Colonic mucosa (tissue), 4 donors: ENCODE measurements around the gene MARCO. TPM values are rescaled to one million over a fixed set of nuclear protein-coding genes. Genes with fewer than 3 reads are reported as not detected.

Source experiments
- DNase-seq: peaks from one replicate; pipeline ENCODE4 v3.0.0-alpha.2; 2020
- H3K27ac ChIP-seq: fragments of 200-600 bp; one replicate; pipeline ENCODE4 v1.8.0; 2021
- H3K27me3 ChIP-seq: fragments of 200-600 bp; one replicate; pipeline ENCODE4 v1.8.0; 2021
- H3K36me3 ChIP-seq: fragments of 200-600 bp; one replicate; pipeline ENCODE4 v1.8.0; 2021
- H3K4me1 ChIP-seq: fragments of 200-600 bp; one replicate; pipeline ENCODE4 v1.8.0; 2021; ENCODE audit warnings: mild to moderate bottlenecking
- H3K4me3 ChIP-seq: fragments of 200-600 bp; one replicate; pipeline ENCODE4 v1.8.0; 2021
- H3K9ac ChIP-seq, 2 donors: one replicate each; pipeline ENCODE4 v1.7.0; 2013; ENCODE audit warnings: control low read depth in 2 of 2, low read depth in 2 of 2, low read length in 2 of 2
- H3K9me3 ChIP-seq: fragments of 200-600 bp; one replicate; pipeline ENCODE4 v1.8.0; 2021
- intact Hi-C: fragments of 100-400 bp; cut with DNase I; formaldehyde crosslinking; loops from one replicate; pipeline ENCODE4 v1.14.1; 2022
- total RNA-seq, 2 donors: library from RNA; stranded (reverse); fragmentation: NEBNext Ultra II Directional in 1 of 2; extraction: Animal tissue kit (Norgen Biotek cat#: 25700) in 1 of 2; gene quantifications; one replicate each; pipeline ENCODE4 v1.2.1, GENCODE V29; 2021
- TF ChIP-seq, protein P1 (sequence below): fragments of 200-600 bp; IDR thresholded peaks from one replicate; pipeline ENCODE4 v1.8.0; 2022; ENCODE audit warnings: antibody characterized with exemption, mild to moderate bottlenecking
- donor health status: healthy.
- donor health status: DM: no; HTN: no; CAD: no.
- donor health status: DM: no; HTN: no; CAD: no.

MARCO gene
- total RNA-seq, 2 donors from 2014 or later: 0.77 to 3.7 TPM

DNA sequence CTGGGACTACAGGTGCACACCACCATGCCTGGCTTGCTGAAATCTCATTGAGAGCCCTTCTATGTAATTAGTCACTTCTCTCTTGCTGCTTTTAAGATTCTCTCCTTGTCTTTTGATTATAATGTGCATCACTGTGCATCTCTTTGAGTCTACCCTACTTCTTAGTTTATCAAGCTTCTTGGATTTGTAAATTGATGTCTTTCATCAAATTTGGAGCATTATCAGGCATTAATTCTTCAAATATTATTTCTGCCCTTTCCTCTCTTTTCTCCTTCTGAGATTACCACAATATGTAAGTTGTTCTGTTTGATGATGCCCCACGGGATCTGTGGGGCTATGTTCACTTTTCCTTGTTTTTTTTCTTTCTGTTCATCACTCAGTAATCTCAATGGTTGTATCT lies 9.0 kb upstream of the MARCO start:
- Histone ChIP-seq H3K9ac (no peak overlapping the region), H3K36me3 (no peaks in the 10 kb centered on the region), H3K27me3 (no peaks in the 10 kb centered on the region), H3K4me3 (no peak overlapping the region), H3K4me1 (no peaks in the 10 kb centered on the region), H3K9me3 (no peaks in the 10 kb centered on the region), H3K27ac (no peak overlapping the region)
- intact Hi-C loops: no loop called here
- DNase-seq: no peak
- TF ChIP-seq, protein P1, sequence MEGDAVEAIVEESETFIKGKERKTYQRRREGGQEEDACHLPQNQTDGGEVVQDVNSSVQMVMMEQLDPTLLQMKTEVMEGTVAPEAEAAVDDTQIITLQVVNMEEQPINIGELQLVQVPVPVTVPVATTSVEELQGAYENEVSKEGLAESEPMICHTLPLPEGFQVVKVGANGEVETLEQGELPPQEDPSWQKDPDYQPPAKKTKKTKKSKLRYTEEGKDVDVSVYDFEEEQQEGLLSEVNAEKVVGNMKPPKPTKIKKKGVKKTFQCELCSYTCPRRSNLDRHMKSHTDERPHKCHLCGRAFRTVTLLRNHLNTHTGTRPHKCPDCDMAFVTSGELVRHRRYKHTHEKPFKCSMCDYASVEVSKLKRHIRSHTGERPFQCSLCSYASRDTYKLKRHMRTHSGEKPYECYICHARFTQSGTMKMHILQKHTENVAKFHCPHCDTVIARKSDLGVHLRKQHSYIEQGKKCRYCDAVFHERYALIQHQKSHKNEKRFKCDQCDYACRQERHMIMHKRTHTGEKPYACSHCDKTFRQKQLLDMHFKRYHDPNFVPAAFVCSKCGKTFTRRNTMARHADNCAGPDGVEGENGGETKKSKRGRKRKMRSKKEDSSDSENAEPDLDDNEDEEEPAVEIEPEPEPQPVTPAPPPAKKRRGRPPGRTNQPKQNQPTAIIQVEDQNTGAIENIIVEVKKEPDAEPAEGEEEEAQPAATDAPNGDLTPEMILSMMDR: no peak

GRCh38 chr2:118936306-118936705 lies 5.7 kb upstream of the MARCO start:
- no peak overlapping the region for H3K4me3 ChIP-seq
- no peaks in the 10 kb centered on the region for H3K4me1 ChIP-seq
- TF ChIP-seq, protein P1: no peak
- intact Hi-C loops: no loop called here
- no peaks in the 10 kb centered on the region for H3K27me3 ChIP-seq
- H3K9me3 ChIP-seq: no peaks in the 10 kb centered on the region
- no peaks in the 10 kb centered on the region for H3K36me3 ChIP-seq
- DNase-seq: no peak
- no peak overlapping the region for H3K9ac ChIP-seq
- H3K27ac ChIP-seq: no peak overlapping the region

- H3K27ac ChIP-seq: peak overlapping the region; percentile 43
- no peaks in the 10 kb centered on the region for H3K4me1 ChIP-seq
- no peak for DNase-seq
- TF ChIP-seq, protein P1: no peak
- H3K9ac ChIP-seq: no peak overlapping the region
- H3K36me3 ChIP-seq: no peaks in the 10 kb centered on the region
- intact Hi-C loops: no loop called here
- H3K27me3 ChIP-seq: no peaks in the 10 kb centered on the region
- H3K9me3 ChIP-seq: no peaks in the 10 kb centered on the region
- H3K4me3 ChIP-seq: no peak overlapping the region
These were observed 5.1 kb upstream of the MARCO start for GRCh38 chr2:118936936-118937335.

GRCh38 chr2:118937817-118938216 lies 4.2 kb upstream of the MARCO start:
- H3K27me3 ChIP-seq: no peaks in the 10 kb centered on the region

DNA sequence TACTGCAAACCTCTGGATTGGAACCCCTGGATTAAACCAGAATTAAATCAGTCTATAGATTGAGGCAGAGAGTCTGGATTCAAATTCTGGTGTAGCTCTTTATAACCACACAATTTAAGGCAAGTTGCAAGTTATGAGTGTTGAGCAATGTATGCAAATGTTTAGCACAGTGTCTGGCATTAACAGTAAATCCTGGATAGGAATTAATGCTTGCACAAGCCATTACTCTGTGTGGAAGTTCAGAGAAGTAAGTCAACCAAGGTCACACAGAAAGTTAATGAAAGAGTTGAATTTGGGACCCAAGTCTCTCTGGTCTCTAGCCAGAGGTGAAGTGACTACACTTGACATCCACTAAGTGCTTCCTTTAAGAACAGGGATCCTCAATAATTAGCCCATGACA lies 2.0 kb upstream of the MARCO start:
- Histone ChIP-seq H3K4me1 (no peaks in the 10 kb centered on the region), H3K9ac (no peak overlapping the region), H3K27ac (no peak overlapping the region), H3K9me3 (no peaks in the 10 kb centered on the region), H3K36me3 (no peaks in the 10 kb centered on the region), H3K4me3 (no peak overlapping the region), H3K27me3 (no peaks in the 10 kb centered on the region)
- intact Hi-C loops: no loop called here
- TF ChIP-seq, protein P1: no peak
- DNase-seq: no peak

More at GRCh38 chr2:118937817-118938216, 4.2 kb upstream of the MARCO start:
- H3K4me3 ChIP-seq: no peak overlapping the region
- H3K36me3 ChIP-seq: no peaks in the 10 kb centered on the region
- no peak overlapping the region for H3K9ac ChIP-seq
- H3K4me1 ChIP-seq: no peaks in the 10 kb centered on the region
- DNase-seq: peak; percentile 29
- H3K27ac ChIP-seq: peak overlapping the region; percentile 43
- H3K9me3 ChIP-seq: no peaks in the 10 kb centered on the region
- intact Hi-C loops: no loop called here
- TF ChIP-seq, protein P1: no peak
